ENCODE measurements around the gene TFCP2.

TFCP2 gene

DNA sequence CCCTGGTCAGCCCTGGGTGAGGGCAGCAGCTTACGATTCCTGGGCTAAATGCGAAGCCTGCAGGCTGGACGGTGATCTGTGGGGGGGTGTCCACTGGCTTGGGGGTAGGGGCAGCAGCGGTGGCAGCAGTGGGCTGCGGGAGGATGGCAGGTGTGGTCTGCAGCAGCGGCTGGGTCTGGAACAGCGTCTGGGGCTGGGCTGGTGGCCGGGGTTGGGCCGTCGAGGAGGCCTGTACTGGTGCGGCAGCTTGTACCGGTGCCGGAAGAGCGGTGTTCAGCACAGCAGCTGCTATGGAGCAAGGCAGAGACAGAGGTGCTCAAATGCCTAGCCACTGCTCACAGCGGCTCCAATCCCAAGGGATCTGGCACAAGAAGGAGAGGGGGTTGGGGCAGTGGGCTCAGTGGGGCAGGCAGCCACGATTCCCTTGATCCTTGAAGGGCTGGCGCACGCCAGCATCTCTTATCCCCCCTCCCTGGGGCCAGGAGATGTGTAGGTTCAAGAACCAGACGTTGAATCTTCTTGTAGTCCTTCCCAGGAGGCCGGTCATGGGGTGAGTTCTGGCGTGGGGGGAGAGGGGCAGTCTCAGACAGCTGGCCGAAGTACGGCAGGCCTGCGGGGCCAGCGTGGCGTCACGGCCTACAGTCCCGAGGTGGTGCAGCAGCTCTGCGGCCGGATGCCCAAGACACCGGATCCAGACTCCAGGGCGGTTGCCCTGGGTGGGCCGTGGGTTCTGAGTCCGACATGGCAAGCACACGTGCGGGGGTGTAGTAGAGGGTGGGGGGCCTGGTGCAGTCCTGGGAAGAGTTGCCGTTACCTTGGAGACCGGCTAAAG is 25.0 kb upstream of the TFCP2 start:
- no peak for DNase-seq (ENCODE audit: low spot score)

DNA sequence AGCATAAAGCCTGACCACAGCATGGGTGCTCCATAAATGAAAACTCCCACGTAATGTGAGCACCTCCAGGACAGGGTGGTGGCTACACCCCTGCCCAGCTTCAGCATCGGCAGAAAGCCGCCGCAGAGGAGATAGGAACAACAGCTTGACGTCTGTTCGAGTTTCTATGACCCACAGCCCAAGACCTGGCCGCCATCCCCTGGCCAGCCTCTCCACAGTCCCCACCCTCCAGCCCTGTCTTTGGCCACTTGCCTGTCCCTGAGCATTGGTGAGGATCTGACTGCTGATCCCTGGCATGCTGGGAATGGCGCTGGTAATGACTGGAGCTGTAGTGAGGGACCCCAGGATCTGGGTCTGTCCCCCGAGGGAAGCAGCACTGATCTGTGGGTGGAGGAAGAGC is 23.6 kb upstream of the TFCP2 start:
- no peak for DNase-seq (ENCODE audit: low spot score)

DNA sequence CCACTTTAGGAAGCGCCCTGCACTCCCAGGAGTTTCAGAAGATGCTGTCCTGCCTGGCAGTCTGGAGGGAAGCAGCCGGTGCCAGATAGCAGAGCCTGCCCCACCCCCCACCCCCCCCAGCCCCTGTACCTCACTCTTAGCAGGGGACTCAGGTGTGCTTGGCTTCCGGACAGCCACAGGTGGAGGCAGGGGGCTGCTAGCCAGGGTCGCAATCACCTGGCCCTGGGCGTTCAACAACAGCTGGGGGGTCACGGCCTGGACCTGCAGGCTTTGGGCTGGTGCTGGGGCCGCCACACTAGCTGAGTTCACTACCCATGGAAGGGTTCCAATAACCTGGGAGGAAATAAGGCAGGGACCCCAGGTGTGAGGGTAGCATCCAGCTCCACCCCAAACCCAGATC is 22.9 kb upstream of the TFCP2 start:
- DNase-seq (ENCODE audit: low spot score), result no peak

DNA sequence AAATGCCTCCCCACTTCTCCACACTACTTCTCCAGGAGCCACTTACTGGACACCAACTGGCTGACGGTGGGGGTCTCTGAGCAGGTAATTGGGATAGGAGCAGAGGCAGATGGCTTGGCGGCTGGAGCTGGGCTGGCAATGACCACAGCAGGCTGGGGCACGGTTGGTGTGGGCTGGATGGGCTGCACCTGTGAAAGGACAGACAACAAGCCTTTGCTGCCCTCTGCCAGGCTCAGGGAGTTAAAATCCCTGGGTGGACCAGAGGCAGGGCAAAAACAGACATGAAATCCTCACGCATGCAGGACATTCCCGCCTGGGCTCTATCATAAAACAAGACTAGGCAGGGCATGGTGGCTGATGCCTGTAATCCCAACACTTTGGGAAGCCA is 19.3 kb upstream of the TFCP2 start:
- no peak for DNase-seq (ENCODE audit: low spot score)

DNA sequence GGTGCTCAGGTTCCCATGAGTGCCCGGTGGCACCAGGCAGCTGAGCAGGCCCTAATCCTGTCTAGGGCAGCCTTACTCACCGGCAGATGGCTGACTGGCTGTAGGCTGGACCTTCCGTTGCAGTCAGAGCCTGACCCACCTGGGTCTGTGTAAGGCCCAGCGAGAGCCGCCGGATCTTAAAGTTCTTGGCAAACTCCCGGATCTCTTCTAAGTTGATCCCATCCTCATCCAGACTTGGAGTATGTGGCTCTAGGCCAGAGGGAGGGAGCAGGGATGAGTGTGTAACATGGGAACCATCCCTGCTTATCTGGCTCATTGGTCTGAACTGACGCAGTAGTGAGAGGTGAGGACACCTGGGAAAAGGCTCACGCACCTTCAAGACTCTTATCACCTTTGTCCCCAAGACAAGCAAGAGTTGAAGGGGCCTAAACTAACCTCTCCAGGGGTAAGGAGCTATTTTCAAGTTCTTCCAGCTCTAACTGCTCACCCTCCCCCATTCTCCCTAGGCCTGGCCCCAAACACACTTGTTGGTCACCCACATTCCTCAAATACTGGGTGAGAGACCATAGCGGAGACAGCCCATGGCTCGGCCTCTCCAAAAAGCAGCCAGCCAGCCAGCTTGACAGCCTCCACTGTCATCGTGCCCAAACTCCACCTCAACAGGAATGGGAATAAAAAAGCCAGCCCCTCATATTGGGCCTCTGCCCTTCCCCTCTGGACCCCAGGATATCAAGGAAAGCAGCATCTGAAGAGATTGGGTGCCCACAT is 18.8 kb upstream of the TFCP2 start:
- no peak for DNase-seq (ENCODE audit: low spot score)

DNA sequence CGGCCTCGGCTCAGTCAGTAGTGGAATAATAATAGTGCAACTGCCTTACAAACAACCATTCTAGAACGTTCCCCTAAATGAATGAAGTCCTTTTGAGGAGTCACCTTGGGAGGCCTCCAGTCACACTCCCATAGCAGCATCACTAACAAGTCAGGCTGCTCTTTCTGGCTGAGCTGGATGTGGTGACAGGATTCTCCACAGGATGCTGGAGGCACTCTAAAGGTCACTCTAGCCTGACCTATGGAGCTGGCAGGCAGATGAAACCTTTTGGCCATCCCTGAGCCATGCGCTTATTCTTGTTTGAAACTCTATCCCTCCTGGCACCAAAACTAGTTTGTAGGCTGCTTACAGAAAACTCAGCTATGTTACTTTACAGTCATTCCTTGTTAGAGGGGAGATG is 17.9 kb upstream of the TFCP2 start:
- no peak for DNase-seq (ENCODE audit: low spot score)

DNA sequence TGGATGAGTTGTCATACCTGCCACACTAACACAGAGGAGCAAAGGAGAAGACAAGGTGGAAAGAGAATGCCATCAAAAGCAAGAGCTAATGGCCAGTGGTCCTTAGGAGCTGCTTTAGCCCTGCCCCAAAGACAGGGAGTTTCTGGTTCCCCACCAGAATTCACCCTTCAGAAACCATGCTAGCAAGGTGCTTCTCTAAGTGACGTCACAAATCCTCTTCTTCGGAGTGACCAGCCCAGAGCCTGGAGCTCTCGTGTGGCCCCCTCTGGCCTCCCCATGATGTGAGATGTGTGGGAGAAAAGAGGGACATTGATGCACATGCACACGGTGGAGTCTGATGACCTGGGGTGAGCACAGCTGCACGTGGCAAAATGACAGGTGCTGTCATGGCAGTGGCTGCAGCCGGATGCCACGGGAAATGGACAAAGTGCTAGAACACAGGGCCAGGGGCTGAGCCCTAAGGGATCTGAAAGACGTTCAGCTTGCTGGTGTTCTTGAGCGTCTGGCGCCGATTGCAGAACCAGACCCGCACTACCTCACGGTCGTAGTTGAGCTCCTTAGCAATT is 16.9 kb upstream of the TFCP2 start:
- DNase-seq (ENCODE audit: low spot score), result no peak

DNA sequence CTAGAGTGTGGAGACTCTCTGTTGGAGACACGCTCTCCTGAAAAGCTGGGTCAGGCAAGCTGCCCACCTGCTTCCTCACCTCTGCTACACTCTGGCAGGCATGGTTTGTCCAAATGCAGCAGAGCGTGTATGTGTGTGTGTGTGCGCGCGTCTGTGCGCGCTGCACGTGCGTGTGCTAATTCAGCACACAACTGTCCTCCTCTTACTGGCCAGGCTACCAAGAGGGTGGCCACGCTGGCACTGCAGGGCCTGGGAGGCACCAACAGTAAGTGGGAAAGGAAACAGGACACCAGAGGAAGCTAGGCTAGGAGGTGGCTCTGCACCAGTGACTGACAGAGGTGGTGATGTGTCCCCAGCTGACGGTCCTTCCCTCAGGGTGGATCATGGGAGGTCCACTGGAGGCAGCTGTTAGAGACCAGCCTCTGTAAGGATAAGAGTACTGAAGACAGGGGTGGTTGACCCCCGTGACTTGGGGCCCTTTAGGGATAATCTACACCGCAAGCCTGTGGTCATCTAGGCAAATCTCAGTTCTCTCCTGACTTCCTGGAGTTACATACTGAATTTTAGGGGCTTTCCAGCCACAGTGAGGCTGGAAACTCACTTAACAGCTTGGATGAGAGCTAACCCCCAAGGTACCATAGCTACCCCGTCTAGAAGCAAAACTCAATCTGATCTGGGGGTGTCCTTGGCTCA is 15.6 kb upstream of the TFCP2 start:
- no peak for DNase-seq (ENCODE audit: low spot score)

DNA sequence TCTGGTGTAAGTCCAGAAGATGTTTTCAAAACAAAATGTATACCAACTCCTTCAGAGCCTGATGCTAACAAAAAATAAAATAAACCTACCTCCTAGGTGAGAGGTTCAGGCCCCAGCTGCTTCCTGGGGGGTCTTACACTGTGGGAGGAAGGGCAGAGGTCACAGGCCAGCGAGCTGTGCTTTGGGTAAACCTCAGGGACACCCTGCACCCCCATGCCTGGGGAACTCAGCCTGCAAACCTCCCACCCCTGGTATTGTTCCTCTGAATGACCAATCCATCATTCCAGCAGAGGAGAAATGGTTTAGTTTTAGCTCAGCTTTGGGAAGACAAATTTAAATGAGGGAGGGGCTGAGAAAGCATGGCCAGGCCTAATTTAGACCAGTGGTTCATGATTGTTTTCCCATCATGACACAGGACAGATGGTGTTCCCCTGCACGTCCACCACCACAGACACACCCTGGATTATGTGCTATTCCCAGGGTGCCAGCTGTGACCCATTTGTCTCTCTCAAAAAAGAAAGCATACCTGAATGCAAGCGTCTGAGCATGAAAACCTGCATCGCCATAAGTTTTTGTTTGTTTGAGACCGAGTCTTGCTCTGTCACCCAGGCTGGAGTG is 14.5 kb upstream of the TFCP2 start:
- DNase-seq (ENCODE audit: low spot score), result no peak

DNA sequence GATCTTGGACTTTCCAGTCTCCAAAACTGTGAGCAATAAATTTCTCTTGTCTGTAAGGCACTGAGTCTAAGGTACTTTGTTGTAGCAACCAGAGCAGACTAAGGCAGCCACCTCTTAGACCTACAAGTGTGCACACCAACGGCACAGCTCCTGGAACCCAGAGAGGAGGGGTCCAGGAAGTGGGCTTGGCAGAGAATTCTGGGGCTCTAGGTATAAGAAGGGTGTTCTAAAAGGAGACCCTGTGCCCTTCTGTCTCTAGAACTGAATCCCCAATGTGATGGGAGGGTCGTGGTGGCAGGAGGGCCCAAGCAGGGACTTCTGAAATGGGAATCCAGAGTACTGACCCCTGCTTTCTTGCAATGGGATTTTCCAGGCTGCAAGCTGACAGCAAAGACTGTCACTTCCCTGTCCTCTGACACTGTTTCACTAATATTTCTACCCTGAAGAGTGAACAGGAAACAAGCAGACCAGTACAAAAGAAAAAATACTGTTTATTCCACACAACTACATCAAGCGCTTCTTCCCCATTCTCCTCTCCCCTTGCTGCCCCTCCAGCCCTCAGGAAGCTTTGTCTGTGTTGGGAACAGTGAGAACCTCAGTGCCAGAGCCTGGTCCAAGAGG is 13.6 kb upstream of the TFCP2 start:
- no peak for DNase-seq (ENCODE audit: low spot score)

DNA sequence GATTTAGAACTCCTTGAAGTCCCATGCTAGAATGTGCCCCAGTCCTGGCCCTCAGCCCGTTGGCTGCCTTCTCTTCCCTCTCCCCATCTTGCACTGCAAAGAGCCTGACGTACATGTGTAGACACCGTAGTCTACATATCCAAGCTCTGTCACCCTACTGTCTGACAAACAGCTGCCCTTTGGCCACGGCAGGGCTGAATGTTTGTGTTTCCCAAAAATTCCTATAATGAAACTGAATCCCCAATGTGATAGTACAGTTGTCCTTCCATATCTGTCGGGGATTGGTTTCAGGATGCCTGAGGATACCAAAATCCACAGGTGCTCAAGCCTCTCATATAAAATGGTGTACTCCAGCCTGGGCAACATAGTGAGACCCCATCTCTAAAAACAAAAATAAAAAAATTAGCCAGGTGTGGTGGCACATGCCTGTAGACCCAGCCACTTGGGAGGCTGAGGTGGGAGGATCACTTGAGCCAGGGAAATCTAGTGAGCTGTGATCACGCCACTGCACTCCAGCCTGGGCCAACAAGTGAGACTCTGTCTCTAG is 12.3 kb upstream of the TFCP2 start:
- DNase-seq (ENCODE audit: low spot score), result no peak

DNA sequence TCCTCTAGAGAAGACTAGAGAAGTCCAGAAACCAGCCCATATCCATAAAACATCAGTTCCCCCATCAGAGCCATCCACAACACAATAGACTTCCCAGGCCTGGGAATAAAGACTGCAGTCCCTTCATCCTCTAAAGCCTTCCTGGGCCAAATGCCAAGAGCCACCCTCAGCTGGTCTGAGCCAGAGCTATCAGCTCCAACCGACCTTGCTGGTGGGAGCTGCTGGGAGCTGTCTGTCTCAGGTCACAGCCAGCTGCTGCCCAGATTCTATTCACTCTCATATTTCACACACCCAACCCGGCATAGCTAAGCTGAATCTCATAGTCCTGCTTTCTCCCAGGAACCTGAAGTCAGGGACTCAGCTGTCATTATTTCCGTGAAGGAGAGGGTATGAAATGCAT is 10.9 kb upstream of the TFCP2 start:
- peak; percentile 25 for DNase-seq (ENCODE audit: low spot score)

DNA sequence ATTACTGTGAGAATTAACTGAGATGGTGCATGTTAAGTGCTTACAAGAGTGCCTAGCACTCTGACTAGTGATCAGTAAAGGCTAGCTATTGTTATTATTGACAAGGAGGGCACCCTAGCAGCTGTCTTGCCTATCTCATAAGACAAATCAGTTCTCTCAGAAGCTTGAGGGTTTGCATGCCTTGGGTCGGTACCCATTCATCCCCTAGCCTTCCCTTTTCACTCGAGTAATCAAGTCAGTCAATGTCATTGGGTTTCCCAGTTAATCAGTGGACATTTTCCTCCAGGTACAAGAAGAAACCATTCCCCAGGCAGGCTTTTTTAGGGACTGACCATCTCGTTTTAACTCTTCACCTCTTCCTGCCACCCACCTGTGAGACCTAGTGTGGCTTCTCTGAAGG is 10.4 kb upstream of the TFCP2 start:
- no peak for DNase-seq (ENCODE audit: low spot score)

DNA sequence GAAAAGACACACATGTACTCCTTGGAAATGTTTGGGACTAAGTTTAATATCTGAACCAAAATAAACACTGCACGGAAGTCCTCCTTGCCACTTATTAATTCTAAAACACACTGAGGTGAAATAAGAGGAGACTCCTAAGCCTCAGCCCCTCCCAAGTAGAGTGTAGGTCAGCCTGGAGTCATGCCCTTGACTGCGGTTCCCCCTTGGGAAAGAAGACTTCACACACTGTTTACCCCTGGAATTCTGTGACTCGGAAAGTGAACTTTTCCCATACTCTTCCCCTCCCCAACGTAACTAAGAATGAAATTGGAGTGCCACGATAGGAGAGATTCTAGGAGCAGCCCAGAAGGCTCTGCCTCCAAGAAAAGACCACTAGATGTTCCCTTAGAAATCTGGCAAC is 8.6 kb upstream of the TFCP2 start:
- DNase-seq (ENCODE audit: low spot score), result no peak

DNA sequence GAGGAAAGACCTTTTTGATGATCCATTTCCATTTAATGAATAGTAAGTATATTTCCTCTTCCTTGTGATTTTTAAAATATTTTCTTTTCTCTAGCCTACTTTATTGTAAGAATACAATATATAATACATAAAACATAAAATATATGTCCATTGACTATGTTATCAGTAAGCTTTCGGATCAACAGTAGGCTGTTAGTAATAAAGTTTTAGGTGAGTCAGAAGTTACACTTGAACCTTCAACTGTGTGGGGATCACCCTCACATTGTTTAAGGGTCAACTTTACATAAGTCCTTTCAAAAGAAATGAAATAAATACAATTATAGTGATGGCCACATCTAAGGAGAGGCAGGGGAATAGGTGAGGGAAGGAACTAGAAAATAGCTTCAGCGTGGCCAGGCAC is 5.0 kb upstream of the TFCP2 start:
- no peak for DNase-seq (ENCODE audit: low spot score)

DNA sequence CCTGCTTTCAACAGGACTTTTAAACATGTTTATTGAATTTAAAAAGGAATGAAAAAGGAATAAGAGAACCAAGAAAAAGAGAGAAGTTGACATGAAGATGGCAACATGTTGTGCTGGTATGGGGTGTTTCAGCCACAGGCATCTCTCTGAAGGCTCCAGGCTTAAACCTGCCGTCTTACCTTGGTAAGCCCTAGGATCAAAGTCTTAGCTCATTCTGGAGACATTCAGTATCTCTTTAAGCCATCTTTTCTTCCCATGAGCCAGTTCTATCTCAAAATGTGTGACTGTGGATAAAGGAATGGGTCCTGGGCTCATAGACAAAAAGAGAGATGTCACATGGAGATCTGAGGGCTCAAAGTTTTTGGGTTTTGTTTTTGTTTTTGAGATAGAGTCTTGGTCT is 1.6 kb upstream of the TFCP2 start:
- DNase-seq (ENCODE audit: low spot score), result no peak

DNA sequence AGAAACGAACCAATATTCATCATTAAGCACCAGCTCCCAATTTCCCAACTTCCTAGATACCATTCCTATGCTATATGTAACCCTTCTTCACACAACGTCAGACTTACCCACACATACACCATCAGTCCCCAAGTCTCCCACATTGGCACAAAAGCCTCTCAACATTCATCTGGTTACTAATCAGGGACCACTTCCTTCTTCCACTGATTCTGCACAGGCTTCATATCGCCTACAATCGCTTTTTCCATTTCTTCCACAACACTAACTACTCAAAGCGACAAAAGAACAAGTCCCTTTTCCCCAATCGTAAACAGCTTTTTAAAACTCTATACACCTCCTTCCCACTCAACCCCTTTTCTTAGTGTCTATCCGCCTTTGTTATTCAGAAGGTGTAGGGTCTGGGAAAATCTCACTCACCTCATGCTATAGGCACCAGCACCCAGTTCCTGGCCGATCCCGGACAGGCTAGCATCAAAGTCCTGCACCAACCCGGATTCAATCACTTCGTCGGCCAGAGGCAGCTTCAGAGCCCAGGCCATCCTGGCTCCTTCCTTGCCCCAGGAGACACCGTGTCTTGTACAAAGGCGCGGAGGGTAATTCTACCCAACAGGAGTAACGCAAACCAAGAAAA is 936 bp downstream of the TFCP2 start:
- peak; percentile 46 for DNase-seq (ENCODE audit: low spot score)

DNA sequence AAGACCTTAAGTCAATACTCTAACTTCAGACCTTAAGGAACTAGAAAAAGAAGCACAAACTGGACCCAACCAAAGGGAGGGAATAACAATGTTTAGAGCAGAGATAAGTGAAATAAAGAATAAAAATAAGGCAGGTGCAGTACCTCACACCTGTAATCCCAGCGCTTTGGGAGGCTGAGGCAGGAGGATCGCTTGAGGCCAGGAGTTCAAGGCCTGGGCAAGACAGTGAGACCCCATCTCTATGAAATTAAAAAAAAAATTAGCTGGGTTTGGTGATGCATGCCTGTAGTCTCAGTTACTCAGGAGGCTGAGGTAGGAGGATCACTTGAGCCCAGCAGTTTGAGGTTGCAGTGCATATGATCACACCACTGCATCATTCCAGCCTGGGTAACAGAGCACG is 9.1 kb downstream of the TFCP2 start:
- no peak for DNase-seq (ENCODE audit: low spot score)

DNA sequence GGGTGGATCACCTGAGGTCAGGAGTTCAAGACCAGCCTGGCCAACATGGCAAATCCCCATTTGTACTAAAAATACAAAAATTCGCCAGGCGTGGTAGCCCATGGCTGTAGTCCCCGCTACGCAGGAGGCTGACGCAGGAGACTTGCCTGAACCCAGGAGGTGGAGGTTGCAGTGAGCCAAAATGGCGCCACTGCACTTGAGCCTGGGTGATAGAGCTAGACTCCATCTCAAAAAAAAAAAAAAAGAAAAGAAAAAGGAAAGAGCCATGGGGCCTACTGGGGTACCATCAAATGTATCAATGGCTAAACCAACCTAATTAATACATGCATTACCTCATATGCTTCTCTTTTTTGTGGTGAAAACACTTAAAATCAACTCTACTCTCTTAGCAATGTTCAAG is 10.7 kb downstream of the TFCP2 start:
- DNase-seq (ENCODE audit: low spot score), result no peak

DNA sequence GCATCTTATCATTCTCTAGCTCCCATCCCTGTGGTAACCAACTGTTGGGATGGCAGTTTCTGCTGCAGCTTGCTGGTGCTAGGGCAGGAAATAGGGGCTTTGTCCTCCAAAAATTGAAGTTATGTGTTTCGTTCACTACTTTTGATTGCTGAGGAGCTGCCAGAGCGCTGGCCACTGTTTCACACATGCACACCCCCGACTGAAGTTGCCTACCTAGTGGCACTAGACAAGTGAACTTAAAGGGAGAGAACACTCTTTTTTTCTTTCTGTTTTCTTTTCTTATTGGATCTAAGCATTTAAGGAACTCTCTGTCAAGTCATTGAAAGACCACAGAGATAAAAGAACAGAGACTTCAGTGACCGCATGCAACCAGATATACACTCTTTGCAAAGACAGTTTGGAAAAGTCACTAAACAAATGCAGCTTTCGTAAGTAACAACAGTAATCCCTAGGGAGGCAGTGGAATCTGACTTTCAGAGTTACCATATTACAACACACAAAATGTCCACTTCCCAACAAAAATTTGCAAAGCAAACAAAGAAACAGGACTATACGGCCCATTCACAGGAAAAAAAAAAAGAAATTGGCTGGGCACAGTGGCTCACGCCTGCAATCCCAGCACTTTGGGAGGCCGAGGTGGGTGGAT is 12.0 kb downstream of the TFCP2 start:
- DNase-seq (ENCODE audit: low spot score), result no peak

All from SK-N-DZ (cell line).